Inflammatory macrophage treated with lipopolysaccharide for 4 hours (primary cell): ENCODE data around the gene CYSLTR2.

Experiments used
- DNase-seq: peaks from one replicate; pipeline ENCODE4 v3.0.0-alpha.2; 2020

Gene CYSLTR2

DNA sequence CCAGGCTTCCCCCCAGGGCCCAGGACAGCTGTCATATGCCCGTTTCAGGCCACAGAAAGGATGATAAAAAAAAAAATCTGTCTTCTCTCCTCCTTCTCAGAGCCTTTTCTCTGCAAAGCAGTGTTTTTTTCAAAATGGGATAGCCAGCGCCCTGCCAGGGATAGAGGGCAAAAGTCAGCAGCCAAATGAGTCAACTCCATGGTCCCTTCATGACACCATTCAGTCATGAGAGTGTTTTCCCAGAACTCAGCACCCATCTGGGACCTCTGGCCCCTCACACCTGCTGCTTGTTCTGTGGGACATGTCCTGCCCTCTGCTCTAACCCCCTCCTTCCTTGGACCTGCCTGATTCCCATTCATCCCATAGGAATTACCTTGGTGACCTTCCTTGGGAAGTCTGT lies 95.0 kb downstream of the CYSLTR2 start:
- peak; percentile 15 for DNase-seq

DNA sequence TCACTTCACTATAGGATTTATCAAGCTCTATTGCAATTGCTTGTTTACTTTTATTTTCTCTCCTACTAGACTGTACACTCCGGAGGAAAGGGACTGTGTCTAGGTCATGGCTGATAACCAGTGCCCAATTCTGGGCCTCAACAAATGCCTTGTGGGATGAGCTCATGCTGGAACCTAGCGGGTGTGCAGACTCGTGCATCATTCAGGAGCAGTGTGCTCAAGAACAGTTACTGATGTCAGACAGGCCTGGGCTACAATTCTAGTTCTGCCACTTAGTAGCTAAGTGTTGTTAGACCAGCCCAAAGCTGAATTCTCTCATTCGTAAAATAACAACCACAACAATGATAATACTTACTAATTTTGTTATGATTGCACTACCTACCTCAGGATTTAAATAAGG lies 95.4 kb downstream of the CYSLTR2 start:
- DNase-seq, result peak; percentile 10

DNA sequence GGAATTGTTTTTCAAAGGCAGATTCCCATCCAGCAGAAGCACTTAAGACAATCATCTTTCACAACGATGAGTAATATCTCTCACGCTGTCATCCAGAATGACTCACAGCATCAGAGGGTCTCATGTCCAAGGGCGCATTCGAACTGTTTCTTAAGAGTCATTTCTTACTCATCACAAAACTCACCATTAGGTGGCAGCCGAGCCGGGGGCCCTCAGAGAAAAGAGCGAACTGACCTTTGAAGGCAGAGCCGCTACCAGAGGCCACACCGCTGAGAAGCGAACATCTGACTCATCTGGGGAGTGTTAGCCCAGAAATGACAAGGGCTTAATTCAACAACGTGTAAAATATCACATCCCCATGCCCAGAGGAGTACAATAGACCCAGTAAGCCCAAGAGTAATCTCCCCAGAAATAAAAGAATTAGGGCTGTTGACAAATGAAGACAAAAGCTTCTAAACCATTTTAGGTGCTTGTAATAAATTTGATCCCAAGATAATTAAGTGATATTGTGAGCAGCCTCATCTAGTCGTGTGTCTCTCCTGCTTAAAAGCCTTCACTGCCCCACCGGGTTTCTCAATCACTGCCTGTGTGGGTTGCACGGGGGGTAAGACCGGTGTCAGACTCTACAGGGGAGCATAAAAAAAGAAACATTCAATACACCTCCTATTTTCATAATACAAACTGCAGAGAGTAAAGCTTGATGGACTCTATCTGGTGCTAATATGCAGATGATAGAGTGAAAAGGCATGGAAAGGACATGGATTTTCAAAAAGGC lies 96.2 kb downstream of the CYSLTR2 start:
- DNase-seq, result peak; percentile 94

DNA sequence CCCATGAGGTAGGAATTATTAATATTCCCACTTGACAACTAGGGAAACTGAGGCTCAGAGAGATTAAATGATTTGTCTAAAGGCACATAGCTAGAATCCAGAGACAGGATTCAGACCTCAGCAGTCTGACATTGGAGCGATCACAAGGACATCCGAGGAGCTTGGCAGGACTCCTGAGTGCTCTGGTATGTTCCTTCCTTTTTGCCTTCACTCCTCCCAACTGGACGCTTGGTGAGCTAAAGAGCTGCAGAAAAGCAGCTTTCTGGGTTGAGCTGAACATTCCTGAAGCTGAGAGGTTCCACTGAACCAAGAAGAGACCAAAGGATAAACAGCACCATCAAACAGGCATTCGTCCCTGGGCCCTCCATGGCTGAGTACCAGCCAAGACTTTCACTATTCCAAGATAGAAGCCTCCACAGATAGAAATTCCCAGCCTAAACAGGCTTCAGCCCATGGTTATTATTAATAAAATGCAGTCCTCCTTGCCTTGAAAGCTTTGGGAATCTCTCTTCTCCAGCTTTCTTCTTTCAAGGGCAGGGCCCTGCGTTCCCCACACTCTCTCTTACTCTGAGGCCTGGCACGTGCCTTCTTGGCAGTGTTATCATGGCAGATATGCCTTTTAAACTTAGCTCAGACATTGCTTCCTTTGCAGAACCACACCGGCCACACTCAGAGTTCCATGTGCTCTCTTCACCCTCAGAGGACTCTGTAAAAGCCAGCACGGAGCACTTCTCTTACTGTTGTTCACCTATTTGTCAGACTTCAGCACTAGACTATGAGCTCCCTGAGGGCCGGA lies 97.1 kb downstream of the CYSLTR2 start:
- DNase-seq, result no peak

DNA sequence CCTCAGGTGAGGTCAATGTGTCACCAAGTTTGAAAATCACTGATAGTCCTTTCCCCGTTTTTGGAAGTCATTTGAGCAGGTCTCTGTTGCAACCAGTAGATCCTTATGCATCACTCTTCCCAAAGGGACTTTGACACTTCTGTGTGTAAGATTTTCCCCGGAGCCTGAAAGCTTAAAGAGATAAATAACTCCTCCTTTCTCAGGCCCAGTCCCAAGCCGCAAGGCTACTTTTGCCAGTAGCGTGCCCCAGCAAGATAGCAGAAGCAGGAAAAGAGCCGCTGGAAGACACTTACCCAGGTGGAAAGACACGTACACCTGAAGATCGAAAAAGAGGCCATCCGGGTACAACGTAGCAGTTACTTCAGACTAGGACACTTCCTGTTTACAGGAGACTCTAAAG lies 106.9 kb downstream of the CYSLTR2 start:
- DNase-seq, result no peak
